GM21825 (cell line): ENCODE data around the gene ZNF132.
"Not testable (repeated sequence)": the region's sequence is repeated elsewhere in the genome, so short reads cannot be mapped to it uniquely, and the experiment has no call there.

ENCODE experiments used
- ATAC-seq: cut with Tn5 transposase; IDR thresholded peaks from one replicate; pipeline ENCODE4 v1.9.1; 2021; ENCODE audit warnings: mild to moderate bottlenecking, moderate library complexity; ENCODE audit not compliant: unreplicated experiment

Gene ZNF132

DNA sequence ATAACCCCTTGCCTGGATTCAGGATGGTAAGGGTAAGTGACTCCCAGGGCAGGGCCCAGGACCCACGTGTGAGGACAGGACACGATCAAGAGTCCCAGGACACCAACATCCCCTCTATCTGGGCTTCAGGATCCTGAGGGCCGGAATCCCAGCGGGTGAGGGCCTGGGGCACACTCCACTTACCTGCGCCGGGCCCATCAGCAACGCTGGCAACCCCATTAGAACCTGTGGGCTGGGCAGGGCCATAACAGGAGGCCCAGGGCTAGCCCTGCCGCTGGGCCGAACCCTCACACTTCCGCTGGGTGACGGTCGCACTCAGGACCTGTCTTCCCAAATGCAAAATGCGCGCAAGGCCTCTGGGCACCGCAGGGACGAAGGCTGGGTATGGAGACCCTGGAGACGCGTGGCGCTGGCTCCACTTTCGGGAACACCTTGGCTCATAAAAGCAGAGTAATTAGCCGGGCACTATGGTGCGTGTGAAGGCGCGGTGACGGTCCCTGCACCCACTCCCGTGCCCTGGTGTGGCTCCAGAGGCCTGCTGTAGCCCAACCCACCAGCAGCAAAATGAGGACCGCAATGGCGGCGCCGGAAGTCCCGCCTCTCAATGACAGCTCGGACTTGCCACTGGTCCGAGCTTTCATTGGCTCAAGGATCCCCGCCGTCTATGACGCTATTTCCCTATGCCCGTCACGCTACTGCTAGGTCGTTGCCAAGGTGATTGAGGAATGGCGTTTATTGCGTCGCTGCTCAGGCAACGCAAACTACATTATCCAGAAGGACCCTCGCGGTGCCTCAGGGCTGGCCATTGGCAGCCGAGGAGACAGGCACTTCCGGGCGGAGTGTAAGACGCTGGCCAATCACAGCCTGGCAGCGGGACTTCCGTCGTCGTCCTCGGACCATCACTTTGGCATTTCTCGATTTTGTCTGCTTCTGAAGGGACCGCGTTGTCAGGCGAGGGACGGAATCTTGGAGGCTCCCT, at the start of gene ZNF132:
Gene ZNF132 (minus strand): TSS at position 578 of the 979 bp plus-strand sequence. CDS start 332 bp downstream, at position 246.
- ATAC-seq: peak; percentile 94

DNA sequence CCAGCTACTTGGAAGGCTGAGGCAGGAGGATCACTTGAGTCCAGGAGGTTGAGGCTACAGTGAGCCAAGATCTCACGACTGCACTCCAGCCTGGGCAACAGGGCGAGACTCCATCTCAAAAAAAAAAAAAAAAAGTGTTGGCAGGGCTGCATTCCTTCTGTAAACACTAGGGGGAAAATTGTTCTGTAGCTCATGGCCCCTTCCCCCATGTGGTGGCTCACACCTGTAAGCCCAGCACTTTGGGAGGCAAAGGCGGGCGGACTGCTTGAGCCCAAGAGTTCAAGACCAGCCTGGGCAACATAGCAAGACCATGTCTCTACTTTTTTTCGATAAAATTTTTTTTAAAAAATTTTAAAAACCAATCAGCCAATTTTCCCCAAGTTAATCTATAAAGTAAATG, 44.4 kb upstream of the ZNF132 start:
- not testable (repeated sequence) for ATAC-seq

DNA sequence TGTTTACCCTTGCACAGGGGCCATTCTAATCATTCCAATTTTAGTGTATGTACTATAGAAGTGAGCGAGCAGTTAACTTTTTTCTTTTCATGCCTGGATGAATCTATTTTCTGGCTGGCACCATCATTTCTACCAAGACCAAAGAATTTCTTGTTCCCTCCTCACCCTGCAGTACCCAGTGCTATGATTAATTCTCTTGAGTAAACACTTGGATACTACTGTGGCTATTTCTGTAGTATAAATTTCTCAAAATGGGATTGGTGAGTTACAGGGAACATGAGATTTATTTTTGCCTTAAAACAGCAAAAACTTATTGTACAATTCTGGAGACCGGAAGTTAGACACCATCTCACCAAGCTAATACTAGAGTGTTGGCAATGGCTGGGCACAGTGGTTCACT, 43.8 kb upstream of the ZNF132 start:
- ATAC-seq: no peak

DNA sequence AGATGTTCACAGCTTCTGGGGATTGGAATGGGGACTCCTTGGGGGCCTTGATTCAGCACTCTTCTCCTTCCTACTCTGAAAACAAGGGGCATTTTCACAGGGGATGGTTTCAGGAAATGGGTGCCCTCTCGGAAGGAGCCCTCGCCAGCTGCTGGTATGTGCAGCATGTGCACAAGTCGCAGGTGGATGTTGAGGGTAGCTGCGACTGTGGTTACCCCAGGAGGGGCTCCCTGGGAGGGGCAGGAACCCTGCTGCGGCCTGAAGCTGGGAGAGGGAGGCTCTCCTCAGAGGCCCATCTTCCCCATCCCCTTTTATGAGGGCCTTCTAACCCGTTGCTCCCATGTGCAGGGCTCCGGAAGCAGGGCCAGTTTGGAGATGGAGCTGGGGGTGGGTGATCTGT, 42.4 kb upstream of the ZNF132 start:
- ATAC-seq: no peak

DNA sequence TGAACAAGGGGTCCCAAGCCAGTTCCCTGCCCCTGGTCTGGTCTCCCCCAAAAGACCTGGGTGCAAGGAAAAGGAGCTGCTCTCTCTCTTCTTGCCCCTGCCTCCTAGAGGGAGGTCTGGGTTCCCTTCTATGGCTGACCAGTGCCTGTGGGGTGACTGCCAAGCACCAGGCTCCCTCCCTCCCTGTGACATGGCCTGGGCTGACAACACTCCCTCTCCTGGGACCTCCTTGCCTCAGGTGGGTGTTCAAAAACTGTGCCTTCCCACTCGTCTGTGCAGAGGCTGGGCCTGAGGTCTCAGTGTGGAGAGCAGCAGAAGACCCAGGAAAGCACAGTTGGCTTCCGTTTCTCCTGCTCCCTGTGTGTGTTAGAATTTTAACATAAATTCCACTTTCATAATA, 40.9 kb upstream of the ZNF132 start:
- no peak for ATAC-seq

DNA sequence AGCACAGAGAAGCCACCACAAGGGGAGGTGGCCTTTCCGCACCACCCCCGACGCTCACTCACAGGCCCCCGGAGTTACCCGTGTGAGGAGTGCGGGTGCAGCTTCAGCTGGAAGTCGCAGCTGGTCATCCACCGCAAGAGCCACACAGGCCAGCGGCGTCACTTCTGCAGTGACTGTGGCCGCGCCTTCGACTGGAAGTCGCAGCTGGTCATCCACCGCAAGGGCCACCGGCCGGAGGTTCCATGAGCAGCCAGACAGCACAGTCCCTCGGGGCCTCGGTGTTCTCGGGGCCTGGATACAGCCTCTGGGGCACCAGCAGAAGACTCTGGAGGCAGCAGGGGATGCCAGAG, 40.5 kb upstream of the ZNF132 start:
- no peak for ATAC-seq

DNA sequence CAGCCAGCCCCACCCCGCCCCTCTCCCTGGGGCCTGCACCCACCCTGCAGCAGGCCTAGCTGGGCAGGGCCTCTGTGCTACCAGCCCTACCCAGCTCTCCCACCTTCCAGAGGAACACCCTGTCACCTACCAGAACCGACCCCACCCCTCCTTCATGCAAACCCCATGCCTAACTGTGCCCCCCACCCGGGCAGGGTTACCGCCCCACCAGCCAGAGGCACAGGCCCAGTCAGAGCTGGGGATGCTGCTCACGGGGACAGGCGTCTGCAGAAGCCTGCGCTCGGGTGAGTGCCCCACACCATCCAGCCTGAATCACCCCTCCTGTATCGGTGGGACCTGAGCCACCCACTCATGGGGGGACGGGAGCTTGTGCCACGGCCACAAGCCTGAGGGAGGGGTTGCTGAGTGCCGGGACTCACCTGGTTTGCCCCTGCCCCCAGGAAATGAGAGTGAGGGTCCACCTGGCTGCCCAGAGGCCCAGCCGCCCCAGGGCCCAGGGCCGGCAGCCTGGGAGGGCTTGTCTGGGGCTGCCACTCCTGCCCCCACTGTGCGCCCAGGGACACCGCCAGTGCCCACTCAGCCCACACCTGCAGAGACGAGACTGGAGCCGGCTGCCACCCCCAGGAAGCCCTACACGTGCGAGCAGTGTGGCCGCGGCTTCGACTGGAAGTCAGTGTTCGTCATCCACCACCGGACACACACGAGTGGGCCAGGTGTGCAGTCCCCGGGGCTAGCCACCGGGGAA, 40.0 kb upstream of the ZNF132 start:
- ATAC-seq: no peak

DNA sequence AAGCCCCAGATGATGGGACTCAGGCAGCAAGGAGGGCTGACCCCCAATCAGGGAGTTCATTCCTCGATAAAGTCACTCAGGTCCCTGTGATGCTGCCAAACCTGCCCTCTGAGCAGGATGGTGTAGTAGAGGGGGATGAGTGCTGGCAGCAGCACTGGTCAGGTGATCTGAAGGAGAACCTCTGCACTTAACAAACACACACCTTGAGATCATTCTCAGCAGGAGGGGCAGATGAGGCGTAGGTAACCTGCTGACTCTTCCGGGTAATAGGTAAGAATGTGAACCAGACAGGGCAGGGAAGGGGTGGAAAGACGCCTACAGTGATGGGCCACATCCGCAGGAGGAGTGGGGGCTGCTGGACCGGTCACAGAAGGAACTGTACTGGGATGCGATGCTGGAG, 39.4 kb upstream of the ZNF132 start:
- ATAC-seq: no peak

DNA sequence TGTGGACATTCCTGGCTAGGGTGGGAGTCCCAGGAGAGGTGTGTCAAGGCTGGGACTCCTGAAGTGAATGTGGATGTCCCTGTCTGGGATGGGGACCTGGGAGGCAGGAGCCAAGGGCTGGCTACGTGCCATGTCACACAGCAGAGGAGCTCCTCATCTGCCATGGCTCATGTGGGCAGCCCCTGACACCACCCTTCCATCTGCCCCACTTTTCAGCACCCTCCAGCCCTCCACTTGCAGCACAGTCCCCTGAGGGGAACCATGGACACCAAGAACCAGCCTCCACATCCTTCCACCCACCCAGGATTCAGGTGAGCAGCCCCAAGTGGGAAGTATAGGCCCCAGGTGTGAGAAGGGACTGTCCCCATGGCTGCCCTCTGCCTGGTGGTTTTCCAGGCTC, 37.9 kb upstream of the ZNF132 start:
- ATAC-seq: no peak

DNA sequence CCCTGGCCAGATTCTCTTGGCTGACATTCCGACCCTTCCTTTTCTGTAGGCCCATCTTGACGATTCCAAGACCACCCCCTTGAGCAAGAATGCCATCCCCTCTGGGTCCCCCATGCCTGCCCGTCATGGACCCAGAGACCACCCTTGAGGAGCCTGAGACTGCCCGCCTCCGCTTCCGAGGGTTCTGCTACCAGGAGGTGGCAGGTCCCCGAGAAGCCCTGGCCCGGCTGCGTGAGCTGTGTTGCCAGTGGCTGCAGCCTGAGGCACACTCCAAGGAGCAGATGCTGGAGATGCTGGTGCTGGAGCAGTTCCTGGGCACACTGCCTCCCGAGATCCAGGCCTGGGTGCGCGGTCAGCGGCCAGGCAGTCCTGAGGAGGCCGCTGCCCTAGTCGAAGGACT, 37.2 kb upstream of the ZNF132 start:
- ATAC-seq: no peak

DNA sequence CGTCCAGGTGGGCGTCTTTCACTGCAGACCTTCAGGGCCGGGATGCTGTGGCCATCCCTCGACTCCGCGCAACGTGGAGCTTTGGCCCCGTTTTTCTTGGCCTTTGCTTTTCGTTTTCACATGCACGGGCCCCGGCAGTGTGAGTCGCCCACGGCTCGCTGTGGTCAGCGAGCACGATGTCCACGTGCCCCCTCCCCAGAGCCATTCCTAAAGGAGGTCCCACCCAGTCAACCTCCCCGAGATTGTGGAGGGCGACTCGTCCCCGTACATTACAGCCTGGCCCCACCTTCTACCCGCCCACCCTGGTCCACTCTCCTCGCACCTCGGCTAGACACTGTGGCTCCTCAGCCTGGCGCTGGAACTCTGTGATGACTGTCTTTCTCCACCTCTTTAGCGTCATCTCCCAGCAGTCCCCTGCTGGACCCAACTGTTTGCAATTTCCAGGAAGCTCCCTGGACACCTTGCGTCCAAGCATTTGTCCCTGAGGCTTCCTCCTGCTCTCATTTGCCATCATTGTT, 36.6 kb upstream of the ZNF132 start:
- ATAC-seq: peak; percentile 4

DNA sequence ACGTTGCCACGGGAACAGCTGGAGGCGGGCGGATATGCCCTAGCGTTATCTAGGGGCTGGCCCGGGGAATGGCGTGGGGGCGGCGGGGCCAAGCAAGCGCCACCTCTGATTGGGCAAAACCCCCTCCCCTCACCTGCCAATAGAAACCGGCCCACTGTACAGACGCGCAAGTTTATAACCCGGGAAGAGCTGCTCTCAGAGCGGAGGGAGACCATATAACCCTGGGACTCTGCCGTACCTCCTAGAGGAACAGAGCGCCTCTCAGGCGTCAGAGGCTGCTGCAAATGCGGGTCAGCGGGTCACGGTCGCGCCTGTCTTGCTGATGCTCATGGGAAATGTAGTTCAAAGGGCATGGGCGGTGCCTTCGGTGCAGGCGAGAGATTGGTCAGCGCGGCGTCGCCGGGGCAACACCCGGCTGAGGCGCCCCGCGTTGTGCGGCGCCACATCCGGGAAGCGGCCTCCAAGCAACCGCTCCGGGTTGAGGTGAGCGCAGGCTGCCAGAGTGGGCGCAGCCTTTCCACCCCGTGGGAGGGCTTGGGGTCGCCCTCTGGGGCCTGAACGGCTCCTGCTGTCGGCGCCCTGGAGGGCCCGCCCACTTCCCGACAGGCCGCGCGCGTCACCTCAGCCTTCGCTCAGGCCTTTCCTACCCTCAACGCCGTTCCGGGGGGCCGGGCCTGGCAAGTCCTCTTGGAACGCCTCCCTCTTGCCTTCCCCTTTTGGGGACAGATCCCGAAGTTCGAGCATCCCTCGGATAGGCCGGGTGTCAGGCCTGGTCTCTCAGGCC, 36.0 kb upstream of the ZNF132 start, which contains the start of gene ZNF446:
Gene ZNF446 (plus strand): TSS at position 639 of the 784 bp plus-strand sequence. CDS start 867 bp downstream, outside the sequence.
- peak; percentile 78 for ATAC-seq

DNA sequence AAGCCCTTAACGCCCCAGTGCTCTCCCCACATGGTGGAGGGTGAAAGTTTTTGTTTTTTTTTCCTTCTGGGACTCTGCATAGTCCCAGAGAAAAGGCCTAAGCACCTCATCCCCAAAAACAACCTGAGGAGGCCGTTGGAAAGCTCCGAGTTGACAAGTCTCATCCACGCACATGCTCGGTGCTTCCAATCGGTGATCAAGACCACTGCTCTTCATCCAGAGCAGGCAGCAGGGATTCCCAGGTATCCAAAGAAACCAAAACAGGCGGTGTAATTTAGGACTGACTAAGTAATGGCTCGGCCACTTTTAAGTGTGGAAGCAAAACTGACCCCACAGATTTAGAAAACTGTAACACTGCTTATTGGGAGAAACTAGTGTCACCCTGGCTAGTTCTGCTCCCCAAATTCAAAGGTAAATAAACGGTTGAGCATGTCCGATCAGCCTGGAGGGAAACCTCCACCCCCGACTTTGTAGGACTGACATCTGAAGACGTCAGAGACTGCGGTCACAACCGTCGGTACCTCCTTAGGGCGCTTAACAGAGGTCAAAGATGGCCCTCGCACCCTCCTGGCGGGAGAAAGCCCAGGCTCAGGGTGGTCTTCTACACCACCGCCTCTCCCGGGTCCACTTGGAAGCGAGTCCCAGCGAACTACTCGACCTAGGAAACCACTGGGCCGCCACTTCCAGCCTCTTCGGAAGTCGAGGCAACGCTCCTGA, 35.2 kb upstream of the ZNF132 start:
- no peak for ATAC-seq

DNA sequence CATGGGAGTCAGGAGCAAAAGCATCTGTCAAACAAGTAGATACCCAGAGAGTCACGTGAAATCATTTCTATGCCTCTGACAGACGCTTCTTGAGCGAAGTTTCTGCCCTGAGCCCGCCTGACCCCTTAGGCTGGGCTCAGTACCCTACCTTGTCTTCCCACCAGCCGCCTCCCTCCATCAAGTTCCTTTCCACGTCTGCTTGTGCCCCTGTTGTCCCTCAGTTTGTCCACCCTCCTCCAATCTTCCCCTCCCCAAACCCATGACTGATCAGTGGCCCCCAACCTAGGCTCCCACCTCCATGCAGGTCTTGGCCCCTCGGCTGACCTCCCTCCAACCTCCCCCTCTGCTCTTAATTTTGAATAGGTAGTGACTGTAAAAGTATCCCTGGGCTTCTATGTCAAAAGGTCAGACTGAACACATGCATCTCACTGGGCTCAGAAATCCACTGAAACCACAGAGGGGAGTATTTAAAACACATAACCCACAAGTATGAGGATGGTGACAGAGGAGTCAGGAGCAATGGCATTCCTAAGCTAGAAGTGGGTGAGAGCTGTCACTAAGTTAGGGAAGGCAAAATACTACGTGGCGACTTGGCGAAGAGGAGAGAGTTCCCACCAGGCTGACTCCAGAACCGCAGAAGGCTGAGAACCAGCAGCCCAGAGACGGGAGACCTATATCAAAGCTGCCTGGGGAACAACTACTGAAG, 34.5 kb upstream of the ZNF132 start:
- ATAC-seq: no peak

DNA sequence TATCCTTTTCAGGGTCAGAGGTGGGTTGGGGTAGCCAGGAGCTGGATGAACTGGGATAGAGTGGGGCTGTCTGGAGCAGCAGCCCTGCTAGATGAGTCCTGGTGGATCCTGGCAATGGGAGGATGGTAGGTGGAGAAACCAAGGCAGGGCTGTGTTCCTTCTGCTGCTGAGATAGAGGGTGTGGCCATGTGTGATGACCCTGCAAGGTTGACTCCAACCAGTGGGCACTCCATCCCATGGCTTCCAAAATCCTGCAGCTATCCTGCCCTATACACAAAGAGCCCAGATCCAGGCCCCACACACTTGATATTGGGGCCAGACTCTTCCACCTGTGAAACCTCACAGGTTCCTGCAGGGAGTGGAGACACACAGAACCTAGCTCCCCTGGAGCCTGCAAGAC, 33.8 kb upstream of the ZNF132 start:
- no peak for ATAC-seq

DNA sequence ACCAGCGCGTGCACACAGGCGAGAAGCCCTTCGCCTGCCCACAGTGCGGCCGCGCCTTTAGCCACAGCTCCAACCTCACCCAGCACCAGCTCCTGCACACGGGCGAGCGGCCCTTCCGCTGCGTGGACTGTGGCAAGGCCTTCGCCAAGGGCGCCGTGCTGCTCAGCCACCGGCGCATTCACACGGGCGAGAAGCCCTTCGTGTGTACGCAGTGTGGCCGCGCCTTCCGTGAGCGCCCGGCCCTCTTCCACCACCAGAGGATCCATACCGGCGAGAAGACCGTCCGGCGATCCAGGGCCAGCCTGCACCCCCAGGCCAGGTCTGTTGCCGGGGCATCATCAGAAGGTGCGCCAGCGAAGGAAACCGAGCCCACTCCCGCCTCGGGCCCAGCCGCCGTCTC, 31.8 kb upstream of the ZNF132 start:
- no peak for ATAC-seq

DNA sequence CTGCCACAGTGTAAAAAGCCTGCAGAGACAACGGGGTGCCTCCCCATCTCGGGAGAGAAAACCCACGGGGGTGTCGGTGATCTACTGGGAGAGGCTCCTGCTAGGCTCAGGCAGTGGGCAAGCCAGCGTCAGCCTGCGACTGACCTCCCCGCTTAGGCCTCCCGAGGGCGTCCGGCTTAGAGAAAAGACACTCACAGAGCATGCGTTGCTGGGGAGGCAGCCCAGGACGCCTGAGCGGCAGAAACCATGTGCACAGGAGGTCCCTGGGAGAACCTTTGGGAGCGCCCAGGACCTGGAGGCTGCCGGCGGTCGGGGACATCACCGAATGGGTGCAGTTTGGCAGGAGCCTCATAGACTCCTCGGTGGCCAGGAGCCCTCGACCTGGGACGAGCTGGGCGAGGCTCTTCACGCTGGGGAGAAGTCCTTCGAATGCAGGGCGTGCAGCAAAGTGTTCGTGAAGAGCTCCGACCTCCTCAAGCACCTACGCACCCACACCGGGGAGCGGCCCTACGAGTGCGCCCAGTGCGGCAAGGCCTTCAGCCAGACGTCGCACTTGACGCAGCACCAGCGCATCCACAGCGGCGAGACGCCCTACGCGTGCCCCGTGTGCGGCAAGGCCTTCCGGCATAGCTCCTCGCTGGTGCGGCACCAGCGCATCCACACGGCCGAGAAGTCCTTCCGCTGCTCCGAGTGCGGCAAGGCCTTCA, 31.0 kb upstream of the ZNF132 start:
- ATAC-seq: not testable (repeated sequence)

DNA sequence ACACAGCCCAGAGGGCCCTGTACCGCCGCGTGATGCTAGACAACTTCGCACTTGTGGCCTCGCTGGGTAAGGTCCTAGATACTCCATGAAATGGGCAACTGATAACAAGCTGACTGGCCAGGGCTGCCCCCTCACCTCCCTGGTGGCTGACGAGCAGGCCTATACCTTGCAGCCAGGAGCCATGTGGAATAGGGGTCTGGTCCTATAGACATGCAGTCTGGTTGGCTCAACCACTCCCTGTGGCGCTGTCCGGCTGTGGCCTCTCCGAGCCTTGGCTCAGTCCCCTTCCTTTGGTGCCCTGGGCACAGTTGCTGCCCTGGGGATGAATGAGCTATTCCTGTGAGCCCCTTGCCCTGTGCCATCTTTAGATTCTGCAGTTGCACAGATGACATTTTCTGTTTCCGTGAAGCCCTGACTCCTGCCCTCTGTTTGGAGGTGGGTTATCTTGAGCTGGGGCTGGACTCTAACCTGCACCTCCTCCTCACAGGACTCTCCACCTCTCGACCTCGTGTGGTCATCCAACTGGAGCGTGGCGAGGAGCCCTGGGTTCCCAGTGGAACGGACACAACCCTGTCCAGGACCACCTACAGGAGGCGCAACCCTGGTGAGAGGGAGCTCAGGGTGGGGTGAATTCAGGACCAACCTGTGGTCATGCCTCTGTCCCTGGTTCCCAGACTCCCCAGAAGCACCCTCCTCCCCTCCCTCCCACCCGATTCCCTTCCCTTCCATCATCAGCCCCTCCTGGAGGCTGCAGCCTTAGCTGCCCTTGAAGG, 29.5 kb upstream of the ZNF132 start:
- ATAC-seq: no peak
